Measurements from ENCODE around the gene ZNF3. TPM values are rescaled to one million over a fixed set of nuclear protein-coding genes. Genes with fewer than 3 reads are reported as not detected.

The ZNF3 gene
- total RNA-seq, 1 donor from 2014 or later: 23.0 TPM

- Histone ChIP-seq H3K36me3 (no peaks in the 10 kb centered on the region), H3K27me3 (ENCODE audit: low read depth) (no peaks in the 10 kb centered on the region), H3K27ac (peak within 1 kb of the TSS; percentile 90), H3K9me3 (no peaks in the 10 kb centered on the region), H3K4me3 (peak within 1 kb of the TSS; percentile 81), H3K4me1 (peaks cover 36% of the 10 kb centered on the region)
- intact Hi-C loops (cut with DNase I): no loop called here
- no peak for TF ChIP-seq CTCF (IDR thresholded peaks at IDR 0.05)
- ATAC-seq (peak; percentile 97), DNase-seq (peak; percentile 88)
Observed at GRCh38 chr7:100126931-100127865, 45.7 kb upstream of the ZNF3 start, which contains the start of gene MBLAC1. TSS of gene MBLAC1 (plus strand) at chr7:100126967. CDS start at chr7:100127396, 429 bp downstream.

GRCh38 chr7:100126239-100126930 is 44.9 kb upstream of the ZNF3 start:
- Histone ChIP-seq H3K27ac (peak overlapping the region; percentile 90), H3K27me3 (ENCODE audit: low read depth) (no peaks in the 10 kb centered on the region), H3K4me3 (peak overlapping the region; percentile 81), H3K4me1 (peaks cover 36% of the 10 kb centered on the region), H3K36me3 (no peaks in the 10 kb centered on the region), H3K9me3 (no peaks in the 10 kb centered on the region)
- no peak for TF ChIP-seq CTCF (IDR thresholded peaks at IDR 0.05)
- intact Hi-C loops (cut with DNase I): no loop called here
- DNase-seq (no peak), ATAC-seq (peak in 1 of 2 donors; percentile 2)

- no peak for DNase-seq
- intact Hi-C loops (cut with DNase I): no loop called here
- no peak for TF ChIP-seq CTCF (IDR thresholded peaks at IDR 0.05)
- H3K4me1 ChIP-seq: peaks cover 39% of the 10 kb centered on the region
- no peak overlapping the region for H3K27ac ChIP-seq
- ATAC-seq: no peak
- no peaks in the 10 kb centered on the region for H3K36me3 ChIP-seq
- H3K4me3 ChIP-seq: no peak overlapping the region
- H3K27me3 ChIP-seq (ENCODE audit: low read depth): no peaks in the 10 kb centered on the region
- H3K9me3 ChIP-seq: no peaks in the 10 kb centered on the region
Observed at GRCh38 chr7:100124301-100125230, 43.0 kb upstream of the ZNF3 start.

- ATAC-seq: no peak
- intact Hi-C loops (cut with DNase I): no loop called here
- Histone ChIP-seq H3K27me3 (ENCODE audit: low read depth) (no peaks in the 10 kb centered on the region), H3K4me1 (peaks cover 37% of the 10 kb centered on the region), H3K4me3 (no peak overlapping the region), H3K9me3 (no peaks in the 10 kb centered on the region), H3K36me3 (no peaks in the 10 kb centered on the region), H3K27ac (no peak overlapping the region)
- no peak for TF ChIP-seq CTCF (IDR thresholded peaks at IDR 0.05)
- DNase-seq: no peak
Observed at GRCh38 chr7:100122568-100122967, 41.0 kb upstream of the ZNF3 start.

- Histone ChIP-seq H3K36me3 (no peaks in the 10 kb centered on the region), H3K4me3 (no peak overlapping the region), H3K4me1 (peaks cover 37% of the 10 kb centered on the region), H3K27me3 (ENCODE audit: low read depth) (no peaks in the 10 kb centered on the region), H3K27ac (no peak overlapping the region), H3K9me3 (no peaks in the 10 kb centered on the region)
- no peak for TF ChIP-seq CTCF (IDR thresholded peaks at IDR 0.05)
- no peak for DNase-seq
- ATAC-seq: no peak
- intact Hi-C loops (cut with DNase I): no loop called here
Observed at GRCh38 chr7:100122067-100122466, 40.5 kb upstream of the ZNF3 start.

All from lower lobe of right lung (tissue), 2 donors.